Measurements from ENCODE around the gene GNAI2. TPM values are rescaled to one million over a fixed set of nuclear protein-coding genes. Genes with fewer than 3 reads are reported as not detected.
"Not testable (repeated sequence)": the region's sequence is repeated elsewhere in the genome, so short reads cannot be mapped to it uniquely, and the experiment has no call there.

GNAI2 gene
- total RNA-seq, 2 experiments from 2014 or later: 493 to 519 TPM

DNA sequence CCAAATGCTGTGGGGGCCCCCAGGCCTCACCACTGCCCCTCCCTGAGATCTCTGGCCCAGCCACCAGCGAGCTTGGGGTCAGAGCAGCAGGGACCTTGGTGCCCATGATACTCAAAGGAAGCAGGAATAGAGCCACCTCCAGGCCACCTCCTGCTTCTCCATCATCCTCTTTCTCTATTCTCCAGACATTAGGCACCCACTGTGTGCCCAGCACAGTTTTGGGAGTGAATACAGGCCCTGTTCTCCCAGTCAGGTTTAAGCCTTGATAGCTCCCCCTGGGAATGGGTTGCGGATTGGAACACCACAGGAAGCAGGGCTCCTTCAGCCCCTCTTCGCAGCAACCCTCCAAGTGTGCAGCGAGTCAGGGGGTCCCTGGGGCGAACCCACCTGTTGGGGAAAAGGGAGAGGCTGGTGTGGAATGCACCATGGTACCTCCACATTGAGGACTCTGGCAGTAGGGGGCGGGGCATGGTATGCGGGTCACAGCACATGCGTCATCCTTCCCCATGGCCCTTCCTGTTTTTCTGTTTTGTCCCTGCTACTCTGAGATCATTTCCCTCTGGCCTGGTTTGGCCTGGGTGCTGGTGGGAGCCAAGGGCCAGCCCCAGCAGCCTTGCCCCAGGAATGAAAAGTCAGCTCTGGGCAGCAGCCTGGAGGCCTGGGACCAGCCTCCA is 18.7 kb downstream of the GNAI2 start:
- Mint-ChIP-seq H3K4me3 (no peak overlapping the region), H3K27me3 (no peaks in the 10 kb centered on the region), H3K27ac (peak overlapping the region; percentile 68), H3K9me3 (no peaks in the 10 kb centered on the region), H3K4me1 (peaks cover 43% of the 10 kb centered on the region), H3K36me3 (ENCODE audit: low read depth) (peaks cover 73% of the 10 kb centered on the region)
- POLR2A ChIA-PET: interaction anchor here (1.0 to 5.3 kb wide), 2 partner anchors 8 to 15 kb away, joined by 3 to 20 read pairs; no protein-coding TSS in a partner anchor
- DNase-seq: peak; percentile 34
- CTCF ChIA-PET: interaction anchor here (1.0 to 2.0 kb wide), 3 partner anchors 8 to 60 kb away, joined by 3 to 14 read pairs (median 4); no protein-coding TSS in a partner anchor

DNA sequence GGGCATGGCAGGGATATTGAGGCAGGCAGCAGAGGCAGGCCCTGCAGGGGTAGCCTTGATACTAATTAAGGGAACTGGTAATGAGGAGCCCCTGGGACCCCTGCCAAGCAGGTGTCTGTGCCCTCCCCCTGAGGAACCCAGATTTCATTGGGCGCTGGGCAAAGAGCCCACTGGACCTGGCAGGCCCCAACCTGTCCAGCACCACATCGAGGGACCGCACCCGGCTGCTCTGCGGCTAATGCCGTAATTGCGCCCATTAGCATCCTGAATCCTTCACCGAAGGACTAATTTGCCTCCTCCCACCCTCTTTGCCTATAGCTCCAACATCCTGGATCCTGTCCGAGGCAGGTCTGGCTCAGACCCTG is 19.2 kb downstream of the GNAI2 start:
- peaks cover 40% of the 10 kb centered on the region for H3K4me1 Mint-ChIP-seq
- CTCF ChIA-PET: interaction anchor here (1.0 to 2.0 kb wide), 4 partner anchors 8 to 61 kb away, joined by 3 to 14 read pairs (median 4); no protein-coding TSS in a partner anchor
- peak overlapping the region; percentile 68 for H3K27ac Mint-ChIP-seq
- no peak for DNase-seq
- no peak overlapping the region for H3K4me3 Mint-ChIP-seq
- no peaks in the 10 kb centered on the region for H3K9me3 Mint-ChIP-seq
- no peaks in the 10 kb centered on the region for H3K27me3 Mint-ChIP-seq
- POLR2A ChIA-PET: interaction anchor here (0.8 to 5.3 kb wide), 3 partner anchors 8 to 15 kb away, joined by 3 to 20 read pairs (median 4); no protein-coding TSS in a partner anchor
- H3K36me3 Mint-ChIP-seq (ENCODE audit: low read depth): peaks cover 70% of the 10 kb centered on the region

DNA sequence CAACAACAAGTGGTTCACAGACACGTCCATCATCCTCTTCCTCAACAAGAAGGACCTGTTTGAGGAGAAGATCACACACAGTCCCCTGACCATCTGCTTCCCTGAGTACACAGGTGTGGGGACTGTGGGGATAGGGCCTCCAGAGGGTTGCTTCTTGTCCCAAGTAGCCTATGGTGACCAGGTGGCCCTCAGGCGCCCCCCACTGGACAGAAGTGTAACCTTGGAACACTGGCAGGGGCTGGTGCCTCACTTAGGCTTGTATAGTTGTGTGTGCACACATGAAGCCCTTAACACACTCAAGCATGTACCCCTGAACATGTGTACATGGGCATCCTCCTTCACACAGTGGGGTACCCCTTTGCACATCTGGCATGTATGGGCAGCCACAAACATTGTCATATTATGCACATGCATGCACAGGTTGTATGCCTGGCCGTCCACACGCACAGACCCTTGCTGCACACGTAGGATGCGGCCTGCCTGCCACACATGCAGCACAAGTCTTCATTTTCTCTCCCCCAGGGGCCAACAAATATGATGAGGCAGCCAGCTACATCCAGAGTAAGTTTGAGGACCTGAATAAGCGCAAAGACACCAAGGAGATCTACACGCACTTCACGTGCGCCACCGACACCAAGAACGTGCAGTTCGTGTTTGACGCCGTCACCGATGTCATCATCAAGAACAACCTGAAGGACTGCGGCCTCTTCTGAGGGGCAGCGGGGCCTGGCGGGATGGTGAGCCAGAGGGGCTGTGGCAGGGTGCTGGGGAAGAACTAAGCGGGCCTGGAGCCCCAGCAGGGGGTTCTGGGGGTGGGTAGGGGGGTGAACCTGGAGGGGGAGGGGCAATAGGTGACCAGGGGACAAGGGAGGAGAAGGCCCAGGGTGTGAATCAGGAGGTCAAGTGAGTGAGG is 21.2 kb downstream of the GNAI2 start:
- CTCF ChIA-PET: interaction anchor here (1.0 to 3.5 kb wide), 8 partner anchors 10 to 65 kb away, joined by 3 to 29 read pairs (median 3); partner anchors contain the start of gene GNAI2
- Mint-ChIP-seq H3K9me3 (no peaks in the 10 kb centered on the region), H3K27ac (peak overlapping the region; percentile 5)

DNA sequence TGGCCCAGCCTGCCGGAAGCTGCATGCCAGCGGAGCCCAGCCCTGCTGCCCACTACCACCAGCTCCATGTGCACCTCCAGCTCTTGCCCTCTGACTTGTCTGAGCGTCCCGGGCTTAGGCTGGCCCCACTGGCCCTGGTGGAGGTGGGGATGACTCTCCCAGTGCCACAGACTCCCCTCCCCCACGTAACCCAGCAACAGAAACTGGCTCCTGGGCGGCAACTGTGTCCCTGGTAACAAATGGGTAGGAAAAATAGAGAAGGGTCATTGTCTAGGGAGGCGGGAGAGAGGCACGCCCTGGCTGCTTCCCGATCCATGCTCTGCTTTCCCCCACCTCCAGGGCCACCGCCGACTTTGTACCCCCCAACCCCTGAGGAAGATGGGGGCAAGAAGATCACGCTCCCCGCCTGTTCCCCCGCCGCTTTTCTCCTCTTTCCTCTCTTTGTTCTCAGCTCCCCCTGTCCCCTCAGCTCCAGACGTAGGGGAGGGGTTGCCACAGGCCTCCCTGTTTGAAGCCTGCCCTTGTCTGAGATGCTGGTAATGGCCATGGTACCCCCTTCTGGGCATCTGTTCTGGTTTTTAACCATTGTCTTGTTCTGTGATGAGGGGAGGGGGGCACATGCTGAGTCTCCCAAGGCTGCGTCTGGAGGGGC is 22.2 kb downstream of the GNAI2 start:
- H3K27ac Mint-ChIP-seq: no peak overlapping the region
- CTCF ChIA-PET: interaction anchor here (0.6 to 3.5 kb wide), 12 partner anchors 11 to 550 kb away, joined by 3 to 29 read pairs (median 3); no protein-coding TSS in a partner anchor
- no peaks in the 10 kb centered on the region for H3K9me3 Mint-ChIP-seq
- H3K4me3 Mint-ChIP-seq: no peak overlapping the region
- H3K36me3 Mint-ChIP-seq (ENCODE audit: low read depth): peaks cover 59% of the 10 kb centered on the region
- POLR2A ChIA-PET: interaction anchor here (2.5 to 5.3 kb wide), 2 partner anchors 11 to 30 kb away, joined by 12 to 20 read pairs; no protein-coding TSS in a partner anchor
- H3K27me3 Mint-ChIP-seq: no peaks in the 10 kb centered on the region
- H3K4me1 Mint-ChIP-seq: peaks cover 31% of the 10 kb centered on the region
- no peak for DNase-seq

More for the DNA sequence above, 21.2 kb downstream of the GNAI2 start:
- Mint-ChIP-seq H3K4me1 (peaks cover 31% of the 10 kb centered on the region), H3K27me3 (no peaks in the 10 kb centered on the region), H3K36me3 (ENCODE audit: low read depth) (peaks cover 60% of the 10 kb centered on the region), H3K4me3 (no peak overlapping the region)
- POLR2A ChIA-PET: interaction anchor here (2.5 to 5.3 kb wide), 2 partner anchors 10 to 29 kb away, joined by 12 to 20 read pairs; no protein-coding TSS in a partner anchor
- DNase-seq: peak; percentile 43

DNA sequence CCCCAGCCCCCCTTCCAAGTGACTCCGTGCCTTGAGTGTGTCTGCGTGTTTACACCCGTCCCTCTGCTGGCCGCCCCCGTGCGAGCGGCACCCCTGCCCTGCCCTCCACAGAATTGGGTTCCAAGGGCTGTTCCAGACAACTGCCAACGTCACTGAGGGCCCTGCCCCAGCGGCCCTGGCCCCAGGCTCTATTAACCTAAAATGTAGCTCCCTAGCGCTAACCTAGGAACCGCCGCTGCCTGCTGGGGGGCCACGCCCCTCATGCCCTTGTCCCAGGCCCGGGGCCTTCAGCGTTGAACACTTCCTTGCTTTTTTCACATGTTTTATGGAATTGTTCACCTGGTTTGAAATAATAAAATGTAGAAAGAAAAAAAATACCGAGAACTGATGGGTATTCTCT is 23.0 kb downstream of the GNAI2 start:
- Mint-ChIP-seq H3K27ac (peak overlapping the region; percentile 45), H3K9me3 (no peaks in the 10 kb centered on the region), H3K4me3 (no peak overlapping the region), H3K36me3 (ENCODE audit: low read depth) (peaks cover 51% of the 10 kb centered on the region), H3K4me1 (peaks cover 22% of the 10 kb centered on the region), H3K27me3 (no peaks in the 10 kb centered on the region)
- DNase-seq: no peak
- CTCF ChIA-PET: interaction anchor here (0.6 to 3.5 kb wide), 10 partner anchors 12 to 551 kb away, joined by 3 to 29 read pairs (median 3); partner anchors contain the start of gene GNAI2
- POLR2A ChIA-PET: interaction anchor here (1.4 to 5.3 kb wide), 3 partner anchors 12 to 78 kb away, joined by 3 to 20 read pairs (median 12); no protein-coding TSS in a partner anchor

DNA sequence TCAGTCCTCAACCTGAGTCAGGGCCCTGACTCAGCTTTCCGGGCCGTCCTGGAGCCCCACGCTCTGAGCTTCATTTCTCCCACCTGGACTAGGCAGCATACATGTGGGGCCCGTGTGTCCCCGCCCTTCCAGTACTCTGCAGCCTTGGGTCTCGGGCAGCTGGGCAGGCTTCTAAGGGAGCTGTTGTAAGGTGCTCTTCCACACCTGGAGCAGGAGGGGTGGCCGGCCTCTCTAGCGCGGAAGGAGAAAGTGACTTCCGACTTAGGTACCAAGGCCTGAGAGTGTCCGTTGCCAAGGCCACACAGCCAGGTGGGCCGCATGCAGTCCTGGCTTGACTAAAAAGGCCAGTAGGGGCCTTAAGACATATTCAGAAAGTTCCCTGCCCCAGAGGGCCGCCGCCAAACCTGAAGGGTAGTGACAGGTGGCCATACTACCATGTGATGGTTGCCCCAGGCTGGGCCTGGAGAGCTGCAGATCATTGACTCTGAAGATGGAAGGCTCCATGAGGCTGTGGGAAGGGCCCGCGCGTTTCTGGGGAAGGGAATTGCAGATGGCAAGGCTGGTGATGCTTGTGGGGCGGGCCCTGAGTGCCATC is 23.5 kb downstream of the GNAI2 start:
- DNase-seq: no peak
- peak overlapping the region; percentile 60 for H3K4me3 Mint-ChIP-seq
- no peaks in the 10 kb centered on the region for H3K9me3 Mint-ChIP-seq
- H3K4me1 Mint-ChIP-seq: peaks cover 17% of the 10 kb centered on the region
- H3K36me3 Mint-ChIP-seq (ENCODE audit: low read depth): peaks cover 47% of the 10 kb centered on the region
- H3K27ac Mint-ChIP-seq: peak overlapping the region; percentile 71
- POLR2A ChIA-PET: interaction anchor here (1.2 to 5.3 kb wide), 4 partner anchors 12 to 78 kb away, joined by 3 to 20 read pairs (median 7); no protein-coding TSS in a partner anchor
- CTCF ChIA-PET: interaction anchor here (0.7 to 3.5 kb wide), 10 partner anchors 8 to 67 kb away, joined by 3 to 29 read pairs (median 3); partner anchors contain the start of gene GNAI2
- H3K27me3 Mint-ChIP-seq: no peaks in the 10 kb centered on the region

DNA sequence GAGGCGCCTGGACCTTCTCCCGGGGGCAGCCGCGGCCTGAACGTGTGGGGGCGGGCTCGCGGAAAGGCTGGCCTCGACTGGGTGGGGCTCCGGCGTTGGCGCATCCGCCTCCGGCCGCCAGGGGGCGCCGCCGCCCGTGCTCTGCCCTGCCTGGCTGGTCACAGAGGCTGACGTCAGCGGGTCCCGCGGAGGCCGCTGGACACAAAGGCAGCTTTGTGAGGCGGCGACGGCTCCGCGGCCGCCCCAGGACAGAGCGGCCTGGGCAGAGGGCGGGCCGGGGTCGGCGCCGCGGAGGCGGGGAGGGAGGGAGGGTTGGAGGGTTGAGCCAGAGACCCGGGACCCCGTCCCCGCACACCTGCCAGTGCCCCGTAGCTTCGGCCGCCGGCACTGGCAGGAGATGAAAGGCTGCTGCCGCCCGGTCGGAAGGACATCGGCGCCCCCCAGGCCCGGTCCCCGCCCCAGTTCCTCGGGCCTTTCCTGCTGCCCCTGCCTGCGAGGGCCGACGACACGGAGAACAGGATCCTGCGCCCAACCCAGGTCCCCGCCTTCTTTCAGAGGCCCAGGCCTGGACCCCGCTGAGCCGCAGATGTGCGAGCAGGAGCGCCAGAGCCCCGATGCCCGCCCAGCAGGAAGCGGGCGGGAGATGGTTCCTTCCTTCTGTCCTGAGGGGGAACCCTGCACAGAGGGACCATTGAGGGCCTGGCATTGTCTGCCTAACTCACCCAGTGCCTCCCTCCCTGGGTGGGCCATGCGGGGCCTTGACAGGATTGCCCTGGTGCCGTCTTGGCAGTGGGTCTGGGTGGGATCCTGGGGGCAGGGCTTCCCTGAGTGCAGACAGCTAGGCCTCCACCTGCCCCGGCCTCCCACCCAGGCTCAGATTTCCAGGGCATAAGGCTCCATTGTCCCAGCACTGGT is 24.3 kb downstream of the GNAI2 start:
- ChIA-PET CTCF (interaction anchor here (0.5 to 3.5 kb wide), 8 partner anchors 9 to 1859 kb away, joined by 3 to 29 read pairs (median 4); partner anchors contain the start of gene GNAI2), POLR2A (interaction anchor here (1.2 to 1.8 kb wide), 3 partner anchors 13 to 77 kb away, joined by 3 to 10 read pairs (median 4); no protein-coding TSS in a partner anchor)
- Mint-ChIP-seq H3K27me3 (no peaks in the 10 kb centered on the region), H3K36me3 (ENCODE audit: low read depth) (peaks cover 41% of the 10 kb centered on the region), H3K27ac (no peak overlapping the region), H3K4me3 (peak overlapping the region; percentile 60), H3K9me3 (no peaks in the 10 kb centered on the region), H3K4me1 (peaks cover 12% of the 10 kb centered on the region)
- peak; percentile 87 for DNase-seq

DNA sequence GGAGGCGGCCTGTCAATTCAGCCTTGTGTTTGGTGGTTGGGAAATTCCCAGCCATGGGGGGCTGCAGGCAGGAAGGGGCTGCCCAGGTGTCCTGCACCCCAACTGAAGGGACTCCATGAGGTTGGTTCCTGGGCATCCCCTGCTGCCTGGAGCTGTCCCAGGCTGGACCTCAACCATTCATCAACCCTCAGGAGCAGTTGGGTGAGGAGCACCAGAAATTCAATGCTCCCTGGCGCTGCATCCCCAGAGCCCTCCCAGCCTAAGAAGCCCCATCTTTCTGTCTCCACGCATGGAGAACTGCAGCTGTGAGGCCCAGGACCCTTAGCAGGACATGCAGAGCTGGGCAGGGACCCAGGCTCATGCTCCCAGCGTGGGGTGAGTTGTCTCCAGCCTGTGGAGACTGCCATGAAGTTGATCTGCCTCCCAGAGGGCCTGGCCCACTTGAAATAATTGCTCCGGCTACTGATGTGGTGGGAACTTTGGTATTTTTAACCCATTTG is 25.0 kb downstream of the GNAI2 start:
- Mint-ChIP-seq H3K36me3 (ENCODE audit: low read depth) (peaks cover 39% of the 10 kb centered on the region), H3K9me3 (no peaks in the 10 kb centered on the region), H3K4me1 (peaks cover 12% of the 10 kb centered on the region), H3K4me3 (no peak overlapping the region), H3K27me3 (peaks cover 3% of the 10 kb centered on the region), H3K27ac (no peak overlapping the region)
- no peak for DNase-seq
- POLR2A ChIA-PET: interaction anchor here (0.8 to 1.8 kb wide), 3 partner anchors 14 to 45 kb away, joined by 3 to 10 read pairs (median 3); no protein-coding TSS in a partner anchor
- CTCF ChIA-PET: interaction anchor here (1.3 to 1.5 kb wide), 3 partner anchors 10 to 63 kb away, joined by 4 to 8 read pairs (median 5); no protein-coding TSS in a partner anchor

DNA sequence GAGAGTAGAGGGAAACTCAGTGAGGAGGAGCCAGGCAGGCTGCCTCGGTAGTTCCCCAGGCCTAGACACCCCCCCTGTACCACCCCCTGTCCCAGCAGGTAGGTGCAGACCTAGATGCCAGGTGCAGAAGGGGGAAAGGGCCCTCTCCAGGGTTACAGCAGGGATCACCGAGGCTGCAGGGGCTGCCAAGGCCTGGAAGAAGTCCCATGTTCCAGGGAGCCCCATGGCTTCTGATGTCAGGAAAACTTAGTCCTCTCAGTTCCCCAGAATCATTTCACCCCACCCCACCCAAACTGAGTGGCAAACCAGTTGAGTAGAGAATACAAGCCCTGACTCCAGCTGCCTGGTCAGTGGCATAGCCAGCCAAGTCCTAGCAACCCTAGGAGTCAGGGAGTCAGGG is 25.5 kb downstream of the GNAI2 start:
- no peak overlapping the region for H3K27ac Mint-ChIP-seq
- H3K9me3 Mint-ChIP-seq: no peaks in the 10 kb centered on the region
- no peak for DNase-seq
- H3K4me3 Mint-ChIP-seq: no peak overlapping the region
- POLR2A ChIA-PET: interaction anchor here (0.8 kb wide), 2 partner anchors 32 to 44 kb away, joined by 3 read pairs; no protein-coding TSS in a partner anchor
- peaks cover 34% of the 10 kb centered on the region for H3K36me3 Mint-ChIP-seq (ENCODE audit: low read depth)
- H3K27me3 Mint-ChIP-seq: peaks cover 6% of the 10 kb centered on the region
- H3K4me1 Mint-ChIP-seq: peaks cover 12% of the 10 kb centered on the region
- CTCF ChIA-PET: interaction anchor here (1.3 to 1.5 kb wide), 2 partner anchors 10 to 15 kb away, joined by 5 to 8 read pairs; no protein-coding TSS in a partner anchor

DNA sequence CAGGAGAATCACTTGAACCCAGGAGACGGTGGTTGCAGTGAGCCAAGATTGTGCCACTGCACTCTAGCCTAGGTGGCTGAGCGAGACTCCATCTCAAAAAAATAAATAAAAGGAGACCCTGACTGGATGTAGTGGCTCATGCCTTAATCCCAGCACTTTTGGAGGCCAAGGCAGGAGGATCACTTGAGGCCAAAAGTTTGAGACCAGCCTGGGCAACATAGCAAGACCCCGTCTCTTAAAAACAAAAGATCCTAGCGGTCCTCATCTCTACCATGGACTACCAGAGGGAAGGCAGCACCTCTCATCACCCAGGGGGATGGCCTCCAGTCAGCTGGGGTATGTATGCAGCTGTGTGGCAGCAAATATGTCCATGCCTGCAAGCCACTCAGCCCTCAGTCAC is 26.2 kb downstream of the GNAI2 start:
- CTCF ChIA-PET: interaction anchor here (1.2 to 1.3 kb wide), 2 partner anchors 16 kb away, joined by 4 to 5 read pairs; no protein-coding TSS in a partner anchor
- POLR2A ChIA-PET, DNase-seq: not testable (repeated sequence)

More for the DNA sequence above, 26.2 kb downstream of the GNAI2 start:
- not testable (repeated sequence) for H3K27ac Mint-ChIP-seq, H3K9me3 Mint-ChIP-seq, H3K4me3 Mint-ChIP-seq, H3K27me3 Mint-ChIP-seq
- Mint-ChIP-seq H3K4me1 (peaks cover 10% of the 10 kb centered on the region), H3K36me3 (ENCODE audit: low read depth) (peaks cover 27% of the 10 kb centered on the region)
